Thyroid gland (tissue), 4 donors: ENCODE data around the gene TCP11. TPM values are rescaled to one million over a fixed set of nuclear protein-coding genes. Genes with fewer than 3 reads are reported as not detected.

Experiments used
- DNase-seq, 2 donors: peaks; one replicate each; pipeline ENCODE4 v3.0.0-alpha.2; 2019
- H3K27ac ChIP-seq, 3 donors: fragments of 200-600 bp; sonication (generic); 1 replicate in 2 of 3; 2 replicates in 1 of 3; pipeline ENCODE4 v1.5.1; 2016 to 2019; ENCODE audit warnings: mild to moderate bottlenecking in 1 of 3, moderate library complexity in 1 of 3
- H3K27me3 ChIP-seq: fragments of 200-600 bp; sonication (generic); one replicate; pipeline ENCODE4 v1.5.1; 2019
- H3K36me3 ChIP-seq, 2 donors: fragments of 200-600 bp; sonication (generic); one replicate each; pipeline ENCODE4 v1.5.1; 2016 to 2019
- H3K4me1 ChIP-seq, 2 donors: fragments of 200-600 bp; sonication (generic); one replicate each; pipeline ENCODE4 v1.5.1; 2017 to 2019
- H3K4me3 ChIP-seq, 3 donors: fragments of 200-600 bp; sonication (generic); replicated peaks in 1 of 3; 1 replicate in 2 of 3; 2 replicates in 1 of 3; pipeline ENCODE4 v1.5.1; 2016; ENCODE audit warnings: mild to moderate bottlenecking in 1 of 3
- H3K9me3 ChIP-seq: fragments of 200-600 bp; sonication (generic); one replicate; pipeline ENCODE4 v1.5.1; 2017
- CTCF ChIP-seq, 6 experiments: fragments of 200-600 bp in 3 of 6; fragments of 450-650 bp in 3 of 6; sonication (generic) in 3 of 6; IDR thresholded peaks; one replicate each; pipeline ENCODE4 v1.5.1; 2016 to 2019; ENCODE audit warnings: antibody characterized with exemption in 6 of 6, mild to moderate bottlenecking in 2 of 6, inconsistent platforms in 1 of 6, moderate library complexity in 1 of 6
- POLR2A ChIP-seq, 2 donors: fragments of 450-650 bp; IDR thresholded peaks; one replicate each; pipeline ENCODE4 v1.6.1; 2017; ENCODE audit warnings: antibody characterized with exemption in 2 of 2, mild to moderate bottlenecking in 2 of 2, moderate library complexity in 1 of 2
- WGBS, 2 donors: methylation state at CpG; one replicate each; pipeline ENCODE4 v1.1.5; 2017; 5-methylcytosine and 5-hydroxymethylcytosine counted together
- intact Hi-C: fragments of 100-400 bp; cut with DNase I; formaldehyde crosslinking; loops from one replicate; pipeline ENCODE4 v1.15.1; 2023
- total RNA-seq, 4 donors: library from RNA; depleted of rRNA; stranded (reverse); fragments of >200 nt; gene quantifications; one replicate each; pipeline ENCODE4 v1.2.3, GENCODE V29; 2016

The TCP11 gene
- total RNA-seq, 4 donors from 2014 or later: 1.0 to 2.8 TPM; not detected in 2

GRCh38 chr6:35185302-35185681, 44.2 kb upstream of the TCP11 start:
- WGBS, 2 donors: 32 to 46% methylated on average over 5 to 6 of the region's 6 CpGs
- no peaks in the 10 kb centered on the region for H3K36me3 ChIP-seq
- H3K4me1 ChIP-seq: peaks cover 26 to 53% of the 10 kb centered on the region in 2 donors
- TF ChIP-seq CTCF (IDR thresholded peaks at IDR 0.05): no peak
- TF ChIP-seq POLR2A (IDR thresholded peaks at IDR 0.05): no peak
- DNase-seq: peak in 1 of 2 donors; percentile 18
- no peaks in the 10 kb centered on the region for H3K9me3 ChIP-seq
- no peaks in the 10 kb centered on the region for H3K27me3 ChIP-seq
- intact Hi-C loops: no loop called here
- H3K27ac ChIP-seq: peak overlapping the region in 2 of 3 donors; percentile 45 to 58
- H3K4me3 ChIP-seq: no peak overlapping the region

GRCh38 chr6:35184580-35185301, 43.6 kb upstream of the TCP11 start:
- Histone ChIP-seq H3K4me3 (no peak overlapping the region), H3K4me1 (peaks cover 31 to 59% of the 10 kb centered on the region in 2 donors), H3K27me3 (no peaks in the 10 kb centered on the region), H3K27ac (peak overlapping the region in 2 of 3 donors; percentile 45 to 58), H3K9me3 (no peaks in the 10 kb centered on the region), H3K36me3 (no peaks in the 10 kb centered on the region)
- TF ChIP-seq POLR2A (IDR thresholded peaks at IDR 0.05) (no peak), CTCF (IDR thresholded peaks at IDR 0.05) (no peak)
- WGBS, 2 donors: 69 to 72% methylated on average over 9 of the region's 9 CpGs
- no peak for DNase-seq
- intact Hi-C loops: no loop called here

GRCh38 chr6:35183935-35184334, 42.8 kb upstream of the TCP11 start:
- peaks cover 39 to 67% of the 10 kb centered on the region in 2 donors for H3K4me1 ChIP-seq
- H3K27ac ChIP-seq: peak overlapping the region in 2 of 3 donors; percentile 40 to 41
- no peaks in the 10 kb centered on the region for H3K36me3 ChIP-seq
- no peaks in the 10 kb centered on the region for H3K27me3 ChIP-seq
- DNase-seq: no peak
- intact Hi-C loops: no loop called here
- 100% methylated on average over 2 of the region's 2 CpGs for WGBS, 2 donors
- H3K9me3 ChIP-seq: no peaks in the 10 kb centered on the region
- no peak overlapping the region for H3K4me3 ChIP-seq
- TF ChIP-seq CTCF (IDR thresholded peaks at IDR 0.05) (no peak), POLR2A (IDR thresholded peaks at IDR 0.05) (no peak)

GRCh38 chr6:35183281-35183680, 42.1 kb upstream of the TCP11 start:
- Histone ChIP-seq H3K4me3 (no peak overlapping the region), H3K4me1 (peaks cover 44 to 67% of the 10 kb centered on the region in 2 donors), H3K27me3 (no peaks in the 10 kb centered on the region), H3K27ac (peak overlapping the region; percentile 27 to 41 (median 40)), H3K36me3 (no peaks in the 10 kb centered on the region), H3K9me3 (no peaks in the 10 kb centered on the region)
- TF ChIP-seq POLR2A (IDR thresholded peaks at IDR 0.05): no peak
- TF ChIP-seq CTCF (IDR thresholded peaks at IDR 0.05): no peak
- no peak for DNase-seq
- WGBS, 2 donors: 81 to 88% methylated on average over 2 of the region's 2 CpGs
- intact Hi-C loops: no loop called here

GRCh38 chr6:35181933-35182612, 40.9 kb upstream of the TCP11 start:
- H3K27me3 ChIP-seq: no peaks in the 10 kb centered on the region
- no peaks in the 10 kb centered on the region for H3K9me3 ChIP-seq
- no peak for TF ChIP-seq POLR2A (IDR thresholded peaks at IDR 0.05)
- no peak for TF ChIP-seq CTCF (IDR thresholded peaks at IDR 0.05)
- 19 to 41% methylated on average over 24 to 27 of the region's 55 CpGs for WGBS, 2 donors
- H3K27ac ChIP-seq: peak overlapping the region; percentile 92 to 98 (median 97)
- DNase-seq: peak; percentile 81 to 86
- no peaks in the 10 kb centered on the region for H3K36me3 ChIP-seq
- H3K4me3 ChIP-seq: no peak overlapping the region
- peaks cover 40 to 71% of the 10 kb centered on the region in 2 donors for H3K4me1 ChIP-seq
- intact Hi-C loops: no loop called here
